T-helper 2 cell treated with Interferon-gamma antibody and Interleukin-4, amounts not matched to agents 5 μg/mL and 100 μg/mL, for 36 hours (primary cell): ENCODE data around the gene CFAP300.

ENCODE experiments used
- DNase-seq: peaks from one replicate; pipeline ENCODE4 v3.0.0; 2021; ENCODE audit warnings: low spot score
- H3K27ac Mint-ChIP-seq: one replicate; pipeline ENCODE4 v1.8.0; 2021; ENCODE audit warnings: mild to moderate bottlenecking, mixed read lengths
- H3K27me3 Mint-ChIP-seq: one replicate; pipeline ENCODE4 v1.8.0; 2021; ENCODE audit warnings: low read depth, mixed read lengths
- H3K36me3 Mint-ChIP-seq: one replicate; pipeline ENCODE4 v1.8.0; 2021; ENCODE audit warnings: low read depth, mixed read lengths
- H3K4me1 Mint-ChIP-seq: one replicate; pipeline ENCODE4 v1.8.0; 2021; ENCODE audit warnings: low read depth, mixed read lengths
- H3K4me3 Mint-ChIP-seq: one replicate; pipeline ENCODE4 v1.8.0; 2022; ENCODE audit warnings: mild to moderate bottlenecking, moderate library complexity, mixed read lengths
- H3K9me3 Mint-ChIP-seq: one replicate; pipeline ENCODE4 v1.8.0; 2021; ENCODE audit warnings: mixed read lengths

CFAP300 gene

DNA sequence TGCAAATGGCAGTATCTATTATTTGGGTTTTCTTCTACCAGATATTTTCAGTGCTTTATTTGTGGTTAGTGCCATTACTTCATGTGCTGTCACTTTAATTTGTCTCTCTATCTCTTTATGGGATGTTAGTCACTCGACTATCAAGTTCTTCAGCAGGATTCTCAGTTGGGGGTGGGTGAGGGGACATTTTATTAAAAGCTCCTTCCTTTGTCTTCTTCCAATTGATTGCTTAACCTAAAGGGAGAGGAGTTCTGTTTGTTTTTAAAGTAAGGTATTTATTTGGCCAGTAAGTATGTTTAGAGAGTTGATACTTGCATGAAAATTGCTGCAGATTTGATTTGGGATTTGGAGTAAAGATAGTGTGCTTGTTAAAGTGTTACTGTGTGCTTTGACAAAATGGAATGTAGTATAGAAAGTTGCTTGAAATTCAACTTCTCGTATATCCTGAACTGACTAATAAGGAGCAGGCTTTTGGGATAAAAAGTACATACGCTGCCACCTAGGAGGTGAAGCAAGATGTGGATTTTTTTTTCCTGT, 73.3 kb downstream of the CFAP300 start:
- no peaks in the 10 kb centered on the region for H3K36me3 Mint-ChIP-seq
- H3K9me3 Mint-ChIP-seq, result no peaks in the 10 kb centered on the region
- H3K4me3 Mint-ChIP-seq, result no peak overlapping the region
- peaks cover 2% of the 10 kb centered on the region for H3K4me1 Mint-ChIP-seq
- no peak overlapping the region for H3K27ac Mint-ChIP-seq
- peaks cover 22% of the 10 kb centered on the region for H3K27me3 Mint-ChIP-seq
- DNase-seq, result no peak

DNA sequence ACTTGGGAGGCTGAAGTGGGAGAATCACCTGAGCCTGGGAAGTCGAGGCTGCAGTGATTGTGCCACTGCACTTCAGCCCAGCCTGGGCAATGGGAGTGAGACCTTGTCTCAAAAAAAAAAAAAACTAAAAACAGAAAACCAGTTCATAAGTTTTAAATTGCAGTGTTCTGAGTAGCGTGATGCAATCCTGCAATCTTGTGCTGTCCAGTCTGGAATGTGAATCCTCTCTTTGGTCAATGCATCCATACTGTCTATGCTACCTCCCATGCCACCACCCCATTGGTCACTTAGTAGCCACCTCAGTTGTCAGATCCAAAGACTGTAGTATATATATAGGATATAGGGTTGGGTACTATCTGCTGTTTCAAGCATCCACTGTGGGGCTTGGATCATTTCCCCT, 74.1 kb downstream of the CFAP300 start:
- no peak for DNase-seq
- Mint-ChIP-seq H3K27ac (no peak overlapping the region), H3K36me3 (no peaks in the 10 kb centered on the region), H3K4me1 (peaks cover 2% of the 10 kb centered on the region), H3K27me3 (peaks cover 15% of the 10 kb centered on the region), H3K9me3 (no peaks in the 10 kb centered on the region), H3K4me3 (no peak overlapping the region)
